Naive B cell (primary cell): ENCODE data around the gene CTSW. TPM values are rescaled to one million over a fixed set of nuclear protein-coding genes. Genes with fewer than 3 reads are reported as not detected.
A peak's percentile ranks its signal among the peaks of the same experiment; 100 is the strongest.

Source experiments
- ATAC-seq, 2 donors: fragments of 150-1000 bp; cut with Tn5 transposase; 2 replicates each; pipeline ENCODE4 v1.10.0; 2021; ENCODE audit warnings: low read depth in 2 of 2, mild to moderate bottlenecking in 2 of 2, moderate library complexity in 2 of 2
- DNase-seq: peaks from one replicate; pipeline ENCODE4 v3.0.0; 2022
- H3K27ac Mint-ChIP-seq, 6 donors: one replicate each; pipeline ENCODE4 v1.8.0; 2020 to 2022; ENCODE audit warnings: mild to moderate bottlenecking in 6 of 6, mixed read lengths in 6 of 6, moderate library complexity in 5 of 6, inconsistent platforms in 2 of 6
- H3K27me3 Mint-ChIP-seq, 3 donors: one replicate each; pipeline ENCODE4 v1.8.0; 2021 to 2022; ENCODE audit warnings: mixed read lengths in 3 of 3, mild to moderate bottlenecking in 1 of 3
- H3K36me3 Mint-ChIP-seq, 2 donors: one replicate each; pipeline ENCODE4 v1.8.0; 2020 to 2022; ENCODE audit warnings: mixed read lengths in 2 of 2, inconsistent platforms in 1 of 2, mild to moderate bottlenecking in 1 of 2
- H3K4me1 Mint-ChIP-seq, 3 donors: one replicate each; pipeline ENCODE4 v1.8.0; 2020 to 2022; ENCODE audit warnings: mixed read lengths in 3 of 3, inconsistent platforms in 1 of 3, mild to moderate bottlenecking in 1 of 3, moderate library complexity in 1 of 3
- H3K4me3 Mint-ChIP-seq, 8 donors: one replicate each; pipeline ENCODE4 v1.8.0; 2020 to 2022; ENCODE audit warnings: mild to moderate bottlenecking in 8 of 8, mixed read lengths in 8 of 8, moderate library complexity in 8 of 8, inconsistent platforms in 2 of 8
- H3K9me3 Mint-ChIP-seq, 7 donors: one replicate each; pipeline ENCODE4 v1.8.0; 2020 to 2022; ENCODE audit warnings: mixed read lengths in 7 of 7, mild to moderate bottlenecking in 5 of 7, inconsistent platforms in 2 of 7, moderate library complexity in 1 of 7
- polyA plus RNA-seq, 6 donors: library from polyadenylated mRNA; unstranded; fragments of 300-500 nt; fragmentation: Illumina TruSeq; gene quantifications; one replicate each; pipeline ENCODE4 v1.2.3, GENCODE V29; 2021; ENCODE audit warnings: low read depth in 6 of 6

Gene CTSW
- polyA plus RNA-seq, 6 donors from 2014 or later, result 0.68 to 7.2 (median 3.0) TPM

DNA sequence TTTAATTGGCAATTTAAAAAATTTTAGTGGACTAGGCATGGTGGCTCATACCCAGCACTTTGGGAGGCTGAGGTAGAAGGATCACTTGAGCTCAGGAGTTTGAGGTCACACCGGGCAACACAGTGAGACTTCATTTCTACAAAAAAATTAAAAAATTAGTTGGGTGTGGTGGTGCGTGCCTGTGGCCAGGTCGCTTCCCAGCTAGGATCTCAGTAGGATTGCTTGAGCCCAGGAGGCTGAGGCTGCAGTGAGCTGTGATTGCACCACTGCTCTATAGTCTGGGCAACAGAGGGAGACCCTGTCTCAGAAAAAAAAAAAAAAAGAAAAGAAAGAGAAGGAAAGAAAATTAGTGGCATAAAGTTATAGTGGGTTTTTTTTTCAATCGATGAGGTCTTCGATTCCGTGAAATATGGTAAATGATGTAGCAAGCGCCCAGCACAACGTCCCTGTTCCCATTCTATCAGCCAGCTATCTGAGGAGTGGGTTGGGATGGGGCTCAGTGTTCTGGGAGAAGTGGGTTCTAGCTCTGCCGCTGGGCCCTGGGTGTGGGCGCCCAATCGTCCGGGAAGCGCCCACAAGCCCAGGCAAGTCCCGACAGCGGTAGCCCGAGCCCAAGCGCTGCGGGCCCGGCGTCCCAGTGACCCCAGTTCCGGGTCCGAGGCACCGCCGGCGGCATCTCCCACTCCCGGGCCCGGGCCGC is 19.2 kb downstream of the CTSW start:
- H3K27me3 Mint-ChIP-seq, result peaks cover 0 to 20% (median 11%) of the 10 kb centered on the region in 3 donors
- peak overlapping the region; percentile 71 to 88 (median 80) for H3K4me3 Mint-ChIP-seq
- no peaks in the 10 kb centered on the region for H3K36me3 Mint-ChIP-seq
- peaks cover 9 to 26% (median 16%) of the 10 kb centered on the region in 3 donors for H3K4me1 Mint-ChIP-seq
- no peak for DNase-seq
- ATAC-seq, result no peak
- peak overlapping the region; percentile 83 to 98 (median 88) for H3K27ac Mint-ChIP-seq
- H3K9me3 Mint-ChIP-seq, result no peaks in the 10 kb centered on the region

DNA sequence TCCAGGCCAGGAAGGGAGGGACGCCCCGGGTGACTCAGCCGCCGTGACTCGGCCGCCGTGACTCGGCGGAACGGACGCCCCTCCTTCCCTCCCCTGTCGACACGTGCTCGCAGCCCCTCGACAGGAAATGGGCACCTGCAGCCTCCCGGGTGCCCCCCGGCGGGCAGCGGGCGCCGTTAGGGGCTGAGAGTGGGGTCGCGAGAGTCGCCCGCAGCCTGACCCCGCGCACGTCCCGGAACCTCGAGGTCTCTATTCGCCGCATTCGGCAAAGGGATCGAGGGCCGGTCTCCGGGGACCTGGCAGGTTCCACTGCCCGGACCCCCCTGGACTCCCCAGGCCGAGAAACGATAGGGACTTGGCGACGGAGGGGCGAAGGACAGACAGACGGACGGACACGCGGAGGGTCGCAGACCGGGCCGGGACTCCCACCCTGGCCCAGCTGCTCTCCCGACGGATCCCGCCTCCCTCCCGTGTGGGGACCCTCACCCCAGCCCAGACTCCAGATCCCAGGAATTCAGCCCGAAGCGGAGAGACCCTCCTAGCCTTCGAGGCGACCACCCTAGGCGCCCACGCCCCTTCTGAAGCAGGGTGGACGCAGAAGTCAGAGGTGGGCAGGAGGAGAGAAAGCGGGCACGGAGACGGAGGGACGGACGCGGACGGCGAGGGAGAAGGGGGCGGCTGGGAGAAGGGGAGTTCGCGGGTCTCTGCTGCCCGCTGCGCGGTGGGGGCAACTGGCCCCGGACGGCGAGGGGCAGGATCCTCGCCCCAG is 19.9 kb downstream of the CTSW start:
- Mint-ChIP-seq H3K9me3 (no peaks in the 10 kb centered on the region), H3K4me1 (peaks cover 3 to 20% (median 9%) of the 10 kb centered on the region in 3 donors), H3K27me3 (peaks cover 0 to 25% (median 11%) of the 10 kb centered on the region in 3 donors), H3K4me3 (peak overlapping the region; percentile 54 to 77 (median 72)), H3K27ac (peak overlapping the region in 3 of 6 donors; percentile 76 to 88 (median 80)), H3K36me3 (no peaks in the 10 kb centered on the region)
- ATAC-seq, result no peak
- DNase-seq, result no peak

DNA sequence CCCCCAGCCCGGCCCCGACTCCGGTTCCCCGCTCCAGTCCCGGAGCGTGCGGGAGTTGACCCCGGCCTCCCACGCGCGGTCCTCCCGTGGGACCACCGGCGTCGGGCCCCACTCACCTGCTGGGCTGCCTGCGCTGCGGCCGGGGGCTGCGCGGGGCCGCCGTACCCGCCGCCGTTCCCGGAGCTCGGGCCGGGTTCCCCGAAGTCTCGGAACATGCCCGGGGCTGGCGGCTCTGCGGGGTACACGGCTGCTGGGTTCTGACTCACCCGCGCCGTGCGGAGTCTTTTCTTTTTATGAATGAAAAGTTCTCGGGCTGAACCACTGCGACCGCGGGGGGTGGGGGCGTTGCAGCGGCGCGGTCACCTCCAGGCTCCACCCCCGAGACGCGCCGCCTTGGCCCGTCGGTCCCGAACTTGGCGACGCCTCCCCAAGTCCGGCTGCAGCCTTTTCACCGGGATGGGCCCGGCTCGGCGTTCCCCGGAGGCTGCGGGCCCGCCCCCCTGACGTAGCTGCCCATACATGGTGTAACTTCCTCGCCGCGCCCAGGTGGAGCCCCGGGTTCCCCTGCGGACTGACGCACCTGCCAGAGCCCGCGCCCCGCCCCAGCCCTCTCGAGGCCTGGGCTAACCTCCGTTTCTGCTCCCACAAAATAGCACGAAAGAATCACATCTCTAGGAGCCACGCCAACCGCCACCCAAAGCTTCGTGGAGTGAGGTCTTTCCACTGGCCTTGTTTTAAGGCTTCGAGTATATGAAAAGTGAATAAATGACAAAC is 20.7 kb downstream of the CTSW start, which contains the start of gene FOSL1:
Gene FOSL1, minus strand, starts transcription at position 264 of the 774 bp plus-strand sequence. Its CDS starts 49 bp downstream, at position 215.
- H3K9me3 Mint-ChIP-seq, result no peaks in the 10 kb centered on the region
- DNase-seq, result peak; percentile 93
- peaks cover 3 to 17% (median 6%) of the 10 kb centered on the region in 3 donors for H3K4me1 Mint-ChIP-seq
- H3K27me3 Mint-ChIP-seq, result peaks cover 0 to 25% (median 11%) of the 10 kb centered on the region in 3 donors
- ATAC-seq, result peak; percentile 97
- peak within 1 kb of the TSS; percentile 57 to 85 (median 74) for H3K4me3 Mint-ChIP-seq
- H3K27ac Mint-ChIP-seq, result peak within 1 kb of the TSS; percentile 80 to 94 (median 90)
- H3K36me3 Mint-ChIP-seq, result no peaks in the 10 kb centered on the region

DNA sequence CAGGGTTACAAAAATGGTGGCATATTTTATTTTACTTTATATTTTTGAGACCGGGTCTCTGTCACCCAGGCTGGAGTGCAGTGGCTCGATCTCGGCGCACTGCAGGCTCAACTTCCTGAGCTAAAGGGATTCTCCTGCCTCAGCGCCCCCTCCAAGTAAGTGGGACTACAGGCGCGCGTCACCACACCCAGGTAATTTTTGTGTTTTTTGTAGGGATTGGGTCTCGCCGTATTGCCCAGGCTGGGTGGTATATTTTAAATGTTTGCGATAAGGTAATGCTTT is 21.2 kb downstream of the CTSW start:
- DNase-seq, result no peak
- no peaks in the 10 kb centered on the region for H3K9me3 Mint-ChIP-seq
- H3K36me3 Mint-ChIP-seq, result no peaks in the 10 kb centered on the region
- peak overlapping the region; percentile 80 to 94 (median 90) for H3K27ac Mint-ChIP-seq
- H3K4me3 Mint-ChIP-seq, result peak overlapping the region; percentile 57 to 85 (median 69)
- ATAC-seq, result no peak
- H3K4me1 Mint-ChIP-seq, result peaks cover under 1 to 14% (median 3%) of the 10 kb centered on the region in 3 donors
- peaks cover 0 to 25% (median 11%) of the 10 kb centered on the region in 3 donors for H3K27me3 Mint-ChIP-seq

DNA sequence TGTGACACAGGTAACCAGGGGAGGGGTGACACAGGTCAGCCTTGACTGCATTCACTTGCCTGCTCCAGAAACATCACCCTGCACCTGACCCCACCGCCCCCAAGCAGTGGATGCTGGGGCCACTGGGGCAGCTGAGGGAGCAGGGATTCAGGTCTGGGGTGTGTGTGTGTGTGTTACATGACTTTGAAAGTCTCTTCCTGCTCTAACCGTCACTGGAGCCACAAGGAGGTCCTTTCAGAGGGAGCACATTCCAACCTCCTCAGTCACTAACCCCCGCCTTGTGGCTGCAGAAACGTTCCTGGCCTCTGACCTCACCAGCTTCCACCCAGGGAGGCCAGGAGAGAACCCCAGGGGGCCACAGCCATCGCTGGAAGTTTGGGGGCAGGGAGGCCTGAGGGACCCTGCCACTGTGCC is 23.4 kb downstream of the CTSW start:
- H3K27ac Mint-ChIP-seq, result peak overlapping the region in 3 of 6 donors; percentile 11 to 68 (median 68)

DNA sequence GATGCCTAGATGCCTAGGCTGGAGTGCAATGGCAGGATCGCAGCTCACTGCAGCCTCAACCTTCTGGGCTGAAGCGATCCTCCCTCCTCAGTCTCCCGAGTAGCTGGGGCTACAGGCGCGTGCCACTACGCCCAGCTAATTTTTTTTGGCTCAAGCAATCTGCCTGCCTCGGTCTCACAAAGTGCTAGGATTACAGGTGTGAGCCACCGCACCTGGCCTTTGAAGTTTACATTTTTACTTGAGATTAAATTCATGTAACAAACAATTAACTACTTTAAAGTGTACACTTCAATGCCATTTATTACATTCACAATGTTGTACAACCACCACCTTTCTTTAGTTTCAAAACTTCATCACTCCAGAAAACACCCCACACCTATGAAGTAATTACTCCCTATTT is 24.1 kb downstream of the CTSW start:
- no peaks in the 10 kb centered on the region for H3K9me3 Mint-ChIP-seq
- ATAC-seq (no peak), DNase-seq (no peak)
- H3K36me3 Mint-ChIP-seq, result no peaks in the 10 kb centered on the region
- H3K27me3 Mint-ChIP-seq, result peaks cover 8 to 33% (median 10%) of the 10 kb centered on the region in 3 donors
- H3K4me3 Mint-ChIP-seq, result no peak overlapping the region
- peak overlapping the region in 2 of 6 donors; percentile 14 to 62 for H3K27ac Mint-ChIP-seq
- peaks cover 0 to 11% (median 3%) of the 10 kb centered on the region in 3 donors for H3K4me1 Mint-ChIP-seq

More for the DNA sequence above, 23.4 kb downstream of the CTSW start:
- Mint-ChIP-seq H3K27me3 (peaks cover 8 to 36% (median 11%) of the 10 kb centered on the region in 3 donors), H3K4me1 (peaks cover 0 to 14% (median 3%) of the 10 kb centered on the region in 3 donors), H3K36me3 (no peaks in the 10 kb centered on the region), H3K9me3 (no peaks in the 10 kb centered on the region), H3K4me3 (no peak overlapping the region)
- DNase-seq (no peak), ATAC-seq (no peak)

DNA sequence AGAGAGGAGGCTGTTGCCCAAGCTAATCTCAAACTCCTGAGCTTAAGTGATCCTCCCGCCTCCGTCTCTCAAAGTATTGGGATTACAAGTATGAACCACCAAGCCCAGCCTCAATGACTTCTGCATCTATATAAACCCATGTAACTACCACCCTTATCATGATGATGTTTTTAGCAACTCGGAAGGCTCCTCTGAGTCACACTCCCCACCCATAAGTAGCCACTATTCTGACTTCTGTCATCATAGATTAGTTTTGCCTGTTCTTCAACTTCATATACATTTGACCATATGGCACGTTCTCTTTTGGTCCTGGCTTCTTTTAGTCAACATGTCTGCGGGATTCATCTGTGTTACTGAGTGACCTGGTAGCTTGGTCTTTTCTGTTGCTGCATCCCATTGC is 27.0 kb downstream of the CTSW start:
- Mint-ChIP-seq H3K9me3 (no peaks in the 10 kb centered on the region), H3K27ac (no peak overlapping the region), H3K4me1 (peaks cover 2 to 3% (median 2%) of the 10 kb centered on the region in 3 donors), H3K27me3 (peaks cover 3 to 46% (median 12%) of the 10 kb centered on the region in 3 donors), H3K4me3 (no peak overlapping the region), H3K36me3 (no peaks in the 10 kb centered on the region)
- DNase-seq, result no peak
- ATAC-seq, result no peak

DNA sequence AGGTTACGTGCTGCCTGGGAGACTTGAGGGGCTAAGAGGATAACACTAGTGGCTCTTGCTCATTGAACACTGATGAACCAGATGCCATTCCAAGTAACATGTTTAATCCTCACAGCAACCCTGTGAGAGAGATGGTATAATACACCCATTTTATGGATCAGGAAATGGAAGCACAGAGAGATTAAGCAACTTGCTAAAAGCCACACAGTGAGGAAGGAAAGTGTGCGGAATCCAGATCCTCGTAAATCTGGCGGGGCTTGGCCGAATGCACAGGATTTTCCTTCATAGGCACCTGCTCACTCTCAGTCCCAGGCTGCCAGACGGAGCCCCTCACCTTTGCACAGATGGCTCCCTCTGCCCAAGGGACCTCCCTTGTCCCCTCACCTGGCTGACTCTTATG is 28.2 kb downstream of the CTSW start:
- Mint-ChIP-seq H3K4me3 (no peak overlapping the region), H3K4me1 (peaks cover 3 to 6% (median 4%) of the 10 kb centered on the region in 3 donors), H3K27me3 (peaks cover 0 to 39% (median 16%) of the 10 kb centered on the region in 3 donors)

DNA sequence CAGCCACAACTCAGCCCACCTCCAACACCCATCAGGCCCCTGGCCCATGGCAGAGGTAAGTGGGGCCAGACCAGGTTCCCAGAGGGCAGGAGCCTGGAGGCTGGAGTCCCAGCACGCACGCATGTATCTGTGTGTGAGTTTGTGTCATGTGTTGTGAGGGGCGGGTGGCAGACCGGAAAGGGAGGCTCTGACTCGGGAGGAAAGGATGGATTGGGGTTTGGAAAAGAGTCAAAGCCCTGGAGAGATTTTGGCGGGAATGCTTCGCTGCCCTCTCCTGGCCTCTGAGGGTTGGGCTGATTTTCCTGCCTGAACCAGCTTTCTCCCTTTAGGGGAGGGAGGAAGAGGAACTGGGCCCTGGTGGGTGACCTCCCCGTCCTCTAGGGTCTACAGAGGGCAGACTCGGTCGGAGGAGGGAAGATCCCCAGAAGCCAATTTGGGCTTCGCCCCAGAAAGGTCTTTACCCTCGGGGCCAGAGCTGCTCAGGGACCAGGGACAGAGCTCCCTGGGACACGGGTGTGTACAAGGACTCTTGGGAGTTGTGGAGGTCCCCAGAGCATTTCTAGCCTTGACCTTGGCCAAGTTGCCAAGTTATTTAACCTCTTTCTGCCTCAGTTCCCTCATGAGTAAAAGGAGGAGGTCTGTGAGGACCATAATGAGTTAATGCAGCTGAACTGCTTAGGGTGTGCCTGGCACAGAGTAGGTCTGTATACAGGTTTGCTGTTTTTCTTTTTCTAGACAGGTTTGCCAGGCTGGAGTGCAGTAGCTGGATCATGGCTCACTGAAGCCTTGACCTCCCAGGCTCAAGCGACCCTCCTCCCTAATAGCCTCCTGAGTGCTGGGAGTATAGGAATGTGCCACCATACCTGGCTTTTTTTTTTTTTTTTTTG is 32.3 kb downstream of the CTSW start:
- no peak for DNase-seq
- no peaks in the 10 kb centered on the region for H3K36me3 Mint-ChIP-seq
- no peaks in the 10 kb centered on the region for H3K9me3 Mint-ChIP-seq
- ATAC-seq, result no peak
- H3K27ac Mint-ChIP-seq, result peak overlapping the region in 1 of 6 donors; percentile 65
- peak overlapping the region in 1 of 8 donors; percentile 77 for H3K4me3 Mint-ChIP-seq
- H3K27me3 Mint-ChIP-seq, result peaks cover 0 to 26% (median 10%) of the 10 kb centered on the region in 3 donors
- H3K4me1 Mint-ChIP-seq, result peaks cover 25 to 36% (median 28%) of the 10 kb centered on the region in 3 donors

More for the DNA sequence above, 28.2 kb downstream of the CTSW start:
- no peak for ATAC-seq
- Mint-ChIP-seq H3K27ac (no peak overlapping the region), H3K9me3 (no peaks in the 10 kb centered on the region), H3K36me3 (no peaks in the 10 kb centered on the region)
- no peak for DNase-seq

DNA sequence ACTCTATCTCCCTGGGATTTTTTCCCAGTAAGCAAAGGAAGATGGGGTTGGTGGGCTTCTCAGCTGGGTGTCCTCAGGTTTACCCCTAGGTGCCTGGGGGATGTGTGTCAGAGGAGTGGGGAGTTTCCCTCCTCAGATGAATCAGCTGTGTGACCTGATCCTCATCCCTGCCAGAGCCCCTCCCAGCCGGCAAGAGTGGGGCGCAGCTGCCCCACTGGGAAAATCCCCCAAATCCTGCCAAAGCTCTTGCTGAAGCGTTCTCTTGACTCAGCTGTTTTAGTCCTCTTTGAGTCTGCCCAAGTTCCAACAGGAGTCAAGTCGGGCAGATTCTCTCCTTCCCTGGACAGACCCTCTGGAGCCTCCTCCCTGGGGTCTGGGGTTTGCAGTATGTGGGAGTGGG is 33.2 kb downstream of the CTSW start:
- DNase-seq (no peak), ATAC-seq (no peak)
- Mint-ChIP-seq H3K27me3 (peaks cover 0 to 19% (median 8%) of the 10 kb centered on the region in 3 donors), H3K9me3 (no peaks in the 10 kb centered on the region), H3K27ac (peak overlapping the region in 1 of 6 donors; percentile 73), H3K4me1 (peaks cover 31 to 41% (median 33%) of the 10 kb centered on the region in 3 donors), H3K4me3 (no peak overlapping the region), H3K36me3 (no peaks in the 10 kb centered on the region)

DNA sequence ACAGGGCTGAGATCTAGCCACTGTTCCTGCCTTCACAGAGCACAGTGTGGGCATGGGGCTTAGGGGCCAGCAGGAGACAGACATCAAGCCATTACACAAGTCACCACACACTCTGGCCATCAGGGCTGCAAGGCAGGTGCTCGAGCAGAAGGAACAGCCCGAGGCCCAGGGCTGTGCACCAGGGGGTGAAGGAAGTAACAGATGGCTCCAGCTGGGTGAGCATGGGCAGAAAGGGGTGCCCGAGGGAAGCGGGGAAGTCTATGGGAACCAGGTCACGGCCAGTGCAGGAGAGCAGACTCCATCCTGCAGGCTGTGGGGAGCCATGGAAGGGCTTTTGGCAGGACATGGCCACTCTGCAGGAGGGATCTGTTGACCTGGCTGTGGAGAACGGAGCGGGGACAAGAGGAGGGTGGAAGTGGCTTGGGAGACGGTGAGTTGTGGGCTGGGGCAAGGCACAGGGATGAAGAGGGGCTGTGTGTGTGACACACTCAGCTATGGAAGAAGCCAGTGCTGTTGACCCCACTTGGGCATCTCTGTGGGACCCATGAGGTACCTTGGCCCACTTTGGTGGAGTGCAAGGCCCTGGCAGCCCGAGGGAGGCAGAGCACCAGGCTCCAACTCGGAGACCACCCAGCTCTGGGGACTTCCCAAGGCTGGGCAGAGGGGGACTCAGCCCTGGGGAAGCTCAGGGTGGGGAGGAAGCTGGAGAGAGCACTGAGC is 35.6 kb downstream of the CTSW start:
- peak overlapping the region in 4 of 8 donors; percentile 50 to 79 (median 66) for H3K4me3 Mint-ChIP-seq
- H3K36me3 Mint-ChIP-seq, result no peaks in the 10 kb centered on the region
- peaks cover 37 to 49% (median 42%) of the 10 kb centered on the region in 3 donors for H3K4me1 Mint-ChIP-seq
- peak overlapping the region in 4 of 6 donors; percentile 28 to 97 (median 40) for H3K27ac Mint-ChIP-seq
- H3K9me3 Mint-ChIP-seq, result no peaks in the 10 kb centered on the region
- no peak for ATAC-seq
- no peak for DNase-seq
- H3K27me3 Mint-ChIP-seq, result peaks cover 0 to 8% (median 6%) of the 10 kb centered on the region in 3 donors

DNA sequence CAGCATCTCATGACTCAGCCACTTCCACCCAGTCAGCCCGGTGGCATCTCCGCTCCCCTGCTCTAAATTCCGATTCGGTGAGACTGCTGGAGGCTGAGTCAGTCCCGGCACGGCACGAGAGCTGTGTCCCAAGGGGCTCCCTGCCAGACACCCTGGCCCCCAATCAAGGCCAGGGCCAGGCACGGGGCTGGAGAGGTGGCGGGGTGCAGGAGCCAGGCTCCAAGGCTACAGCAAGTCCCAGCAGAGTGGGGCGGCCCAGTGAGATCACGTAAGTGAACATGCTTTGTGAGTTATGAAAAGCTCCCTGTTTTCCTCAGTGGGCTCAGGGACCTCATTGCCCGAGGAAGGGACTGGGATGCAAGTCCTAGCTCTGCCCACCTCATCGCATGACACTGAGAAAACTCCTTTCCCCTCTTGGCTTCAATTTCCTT is 36.2 kb downstream of the CTSW start:
- H3K27me3 Mint-ChIP-seq, result peaks cover 0 to 8% (median 6%) of the 10 kb centered on the region in 3 donors
- no peak overlapping the region for H3K27ac Mint-ChIP-seq
- ATAC-seq (no peak), DNase-seq (no peak)
- H3K9me3 Mint-ChIP-seq, result no peaks in the 10 kb centered on the region
- H3K4me3 Mint-ChIP-seq, result peak overlapping the region in 1 of 8 donors; percentile 95
- no peaks in the 10 kb centered on the region for H3K36me3 Mint-ChIP-seq
- H3K4me1 Mint-ChIP-seq, result peaks cover 39 to 54% (median 46%) of the 10 kb centered on the region in 3 donors
